ENCODE measurements around the gene CIDEA.
"Not testable (repeated sequence)": the region's sequence is repeated elsewhere in the genome, so short reads cannot be mapped to it uniquely, and the experiment has no call there.

DNA sequence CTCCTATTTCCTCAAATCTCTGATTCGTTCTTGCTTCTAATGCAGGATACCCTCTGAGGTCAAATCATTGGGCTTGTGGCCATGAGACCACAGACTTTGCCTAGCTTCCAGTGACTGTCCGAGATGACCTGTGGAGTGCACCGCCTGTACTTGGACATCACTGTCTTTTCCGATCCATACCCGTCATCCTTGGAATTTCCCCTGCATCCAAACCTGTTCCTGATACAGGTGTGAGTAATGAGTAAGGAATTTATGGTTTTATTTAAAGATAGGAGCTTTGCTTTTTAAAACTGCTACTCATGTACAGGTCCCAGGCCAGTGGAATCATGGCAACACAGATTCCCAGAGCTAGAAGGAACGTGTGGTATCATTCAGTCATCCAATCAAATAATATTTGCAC, 35.6 kb upstream of the CIDEA start:
- TF ChIP-seq, protein P1, sequence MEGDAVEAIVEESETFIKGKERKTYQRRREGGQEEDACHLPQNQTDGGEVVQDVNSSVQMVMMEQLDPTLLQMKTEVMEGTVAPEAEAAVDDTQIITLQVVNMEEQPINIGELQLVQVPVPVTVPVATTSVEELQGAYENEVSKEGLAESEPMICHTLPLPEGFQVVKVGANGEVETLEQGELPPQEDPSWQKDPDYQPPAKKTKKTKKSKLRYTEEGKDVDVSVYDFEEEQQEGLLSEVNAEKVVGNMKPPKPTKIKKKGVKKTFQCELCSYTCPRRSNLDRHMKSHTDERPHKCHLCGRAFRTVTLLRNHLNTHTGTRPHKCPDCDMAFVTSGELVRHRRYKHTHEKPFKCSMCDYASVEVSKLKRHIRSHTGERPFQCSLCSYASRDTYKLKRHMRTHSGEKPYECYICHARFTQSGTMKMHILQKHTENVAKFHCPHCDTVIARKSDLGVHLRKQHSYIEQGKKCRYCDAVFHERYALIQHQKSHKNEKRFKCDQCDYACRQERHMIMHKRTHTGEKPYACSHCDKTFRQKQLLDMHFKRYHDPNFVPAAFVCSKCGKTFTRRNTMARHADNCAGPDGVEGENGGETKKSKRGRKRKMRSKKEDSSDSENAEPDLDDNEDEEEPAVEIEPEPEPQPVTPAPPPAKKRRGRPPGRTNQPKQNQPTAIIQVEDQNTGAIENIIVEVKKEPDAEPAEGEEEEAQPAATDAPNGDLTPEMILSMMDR (IDR thresholded peaks at IDR 0.05) = not testable (repeated sequence)
- TF ChIP-seq POLR2A (IDR thresholded peaks at IDR 0.05) = not testable (repeated sequence)

All from esophagus squamous epithelium (tissue), 4 donors.